Measurements from ENCODE around the gene C6orf120.

The C6orf120 gene

GRCh38 chr6:169751242-169752073, 49.5 kb downstream of the C6orf120 start, which contains the start of the genes DYNLT2 and ERMARD:
DYNLT2 (minus strand) TSS chr6:169751572; CDS start chr6:169751458, 114 bp downstream.
ERMARD (plus strand) TSS chr6:169751622; CDS start chr6:169751658, 36 bp downstream.
- peaks cover 0 to under 1% (median 0%) of the 10 kb centered on the region in 3 donors for H3K36me3 ChIP-seq
- intact Hi-C loops (cut with DNase I; ENCODE audit: low total_unique reads), result no loop called here
- H3K27ac ChIP-seq, result peak within 1 kb of the TSS; percentile 93 to 99
- H3K9me3 ChIP-seq, result no peaks in the 10 kb centered on the region
- DNase-seq, result peak; percentile 92 to 96
- peak within 1 kb of the TSS; percentile 80 to 88 for H3K4me3 ChIP-seq
- peaks cover 0 to 24% (median 14%) of the 10 kb centered on the region in 4 donors for H3K4me1 ChIP-seq
- TF ChIP-seq CTCF (IDR thresholded peaks at IDR 0.05), result peak; percentile 45 to 51
- no peaks in the 10 kb centered on the region for H3K27me3 ChIP-seq

DNA sequence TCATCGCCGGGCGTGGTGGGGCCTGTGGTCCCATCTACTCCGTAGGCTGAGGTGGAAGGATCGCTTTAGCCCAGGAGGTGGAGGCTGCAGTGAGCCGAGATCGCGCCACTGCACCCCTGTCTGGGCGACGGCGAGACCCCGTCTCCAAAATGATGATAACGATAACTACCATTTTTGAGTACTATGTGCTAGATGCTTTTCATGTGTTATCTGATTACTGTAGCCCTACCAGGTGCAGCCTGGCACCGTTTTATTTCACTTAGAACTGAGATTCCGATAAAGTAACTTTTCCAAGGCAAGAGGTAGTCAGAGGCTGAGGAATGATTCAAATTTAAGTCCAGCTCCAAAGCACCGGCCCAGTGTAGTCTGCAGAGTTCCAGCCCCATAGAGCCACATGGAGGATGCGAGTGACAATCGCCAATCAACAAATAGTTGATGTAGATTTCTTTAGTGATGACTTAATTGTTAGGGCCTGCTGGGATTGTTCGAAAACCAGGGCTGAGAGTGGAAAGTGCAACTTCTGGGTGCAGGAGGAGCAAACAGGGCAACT, 50.2 kb downstream of the C6orf120 start:
- no peak for TF ChIP-seq CTCF (IDR thresholded peaks at IDR 0.05)
- no peaks in the 10 kb centered on the region for H3K27me3 ChIP-seq
- DNase-seq, result no peak
- no peaks in the 10 kb centered on the region for H3K9me3 ChIP-seq
- H3K4me3 ChIP-seq, result peak overlapping the region; percentile 80 to 88
- peaks cover 0 to 8% (median 7%) of the 10 kb centered on the region in 3 donors for H3K36me3 ChIP-seq
- H3K4me1 ChIP-seq, result peaks cover 0 to 24% (median 14%) of the 10 kb centered on the region in 4 donors
- intact Hi-C loops (cut with DNase I; ENCODE audit: low total_unique reads), result no loop called here
- peak overlapping the region; percentile 93 to 99 for H3K27ac ChIP-seq

Data from tibial artery (tissue), 4 donors.